ENCODE results near the gene CBX8. TPM values are rescaled to one million over a fixed set of nuclear protein-coding genes. Genes with fewer than 3 reads are reported as not detected.
"Not testable (repeated sequence)": the region's sequence is repeated elsewhere in the genome, so short reads cannot be mapped to it uniquely, and the experiment has no call there.

The CBX8 gene
- total RNA-seq, 2 donors from 2014 or later, result 4.7 to 4.8 TPM

- H3K9me3 ChIP-seq, result no peaks in the 10 kb centered on the region
- DNase-seq (ENCODE audit: low spot score), result no peak
- H3K36me3 ChIP-seq, result no peaks in the 10 kb centered on the region
- H3K27me3 ChIP-seq (replicated peaks; ENCODE audit: insufficient read depth), result peaks cover 5% of the 10 kb centered on the region
- no peak overlapping the region for H3K27ac ChIP-seq
- peaks cover 7% of the 10 kb centered on the region for H3K4me1 ChIP-seq (replicated peaks)
- H3K4me3 ChIP-seq, result no peak overlapping the region
- 78% methylated on average over 8 of the region's 8 CpGs for WGBS
- intact Hi-C loops (cut with DNase I), result no loop called here
- no peak for TF ChIP-seq POLR2A (IDR thresholded peaks at IDR 0.05)
- no peak for TF ChIP-seq POLR2AphosphoS5 (IDR thresholded peaks at IDR 0.05)
- TF ChIP-seq, protein P1, sequence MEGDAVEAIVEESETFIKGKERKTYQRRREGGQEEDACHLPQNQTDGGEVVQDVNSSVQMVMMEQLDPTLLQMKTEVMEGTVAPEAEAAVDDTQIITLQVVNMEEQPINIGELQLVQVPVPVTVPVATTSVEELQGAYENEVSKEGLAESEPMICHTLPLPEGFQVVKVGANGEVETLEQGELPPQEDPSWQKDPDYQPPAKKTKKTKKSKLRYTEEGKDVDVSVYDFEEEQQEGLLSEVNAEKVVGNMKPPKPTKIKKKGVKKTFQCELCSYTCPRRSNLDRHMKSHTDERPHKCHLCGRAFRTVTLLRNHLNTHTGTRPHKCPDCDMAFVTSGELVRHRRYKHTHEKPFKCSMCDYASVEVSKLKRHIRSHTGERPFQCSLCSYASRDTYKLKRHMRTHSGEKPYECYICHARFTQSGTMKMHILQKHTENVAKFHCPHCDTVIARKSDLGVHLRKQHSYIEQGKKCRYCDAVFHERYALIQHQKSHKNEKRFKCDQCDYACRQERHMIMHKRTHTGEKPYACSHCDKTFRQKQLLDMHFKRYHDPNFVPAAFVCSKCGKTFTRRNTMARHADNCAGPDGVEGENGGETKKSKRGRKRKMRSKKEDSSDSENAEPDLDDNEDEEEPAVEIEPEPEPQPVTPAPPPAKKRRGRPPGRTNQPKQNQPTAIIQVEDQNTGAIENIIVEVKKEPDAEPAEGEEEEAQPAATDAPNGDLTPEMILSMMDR (IDR thresholded peaks at IDR 0.05), result no peak
Observed at GRCh38 chr17:79774561-79774975, 22.3 kb downstream of the CBX8 start.

- WGBS, result 61% methylated on average over 9 of the region's 9 CpGs
- DNase-seq (ENCODE audit: low spot score); H3K4me1 ChIP-seq (replicated peaks); H3K9me3 ChIP-seq; H3K27me3 ChIP-seq (replicated peaks; ENCODE audit: insufficient read depth); intact Hi-C loops (cut with DNase I); H3K36me3 ChIP-seq; H3K27ac ChIP-seq; H3K4me3 ChIP-seq: not testable (repeated sequence)
Observed at GRCh38 chr17:79772726-79773125, 24.2 kb downstream of the CBX8 start.

DNA sequence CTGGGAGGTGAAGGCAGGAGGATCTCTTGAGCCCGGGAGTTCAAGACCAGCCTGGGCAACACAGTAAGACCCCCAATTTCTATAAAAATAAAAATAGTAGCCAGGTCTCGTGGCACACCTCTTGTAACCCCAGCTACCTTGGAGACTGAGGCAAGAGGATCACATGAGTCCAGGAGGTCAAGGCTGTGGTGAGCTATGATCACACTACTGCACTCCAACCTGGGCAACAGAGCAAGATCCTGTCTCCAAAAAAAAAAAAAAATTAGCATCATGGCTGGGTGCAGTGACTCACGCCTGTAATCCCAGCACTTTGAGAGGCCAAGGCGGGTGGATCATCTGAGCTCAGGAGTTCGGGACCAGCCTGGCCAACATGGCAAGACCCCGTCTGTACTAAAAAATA lies 25.6 kb downstream of the CBX8 start:
- H3K27me3 ChIP-seq (replicated peaks; ENCODE audit: insufficient read depth), result peaks cover 1% of the 10 kb centered on the region
- 91% methylated on average over 6 of the region's 6 CpGs for WGBS
- TF ChIP-seq POLR2AphosphoS5 (IDR thresholded peaks at IDR 0.05) (no peak), POLR2A (IDR thresholded peaks at IDR 0.05) (no peak)
- TF ChIP-seq, protein P1 (IDR thresholded peaks at IDR 0.05), result no peak

DNA sequence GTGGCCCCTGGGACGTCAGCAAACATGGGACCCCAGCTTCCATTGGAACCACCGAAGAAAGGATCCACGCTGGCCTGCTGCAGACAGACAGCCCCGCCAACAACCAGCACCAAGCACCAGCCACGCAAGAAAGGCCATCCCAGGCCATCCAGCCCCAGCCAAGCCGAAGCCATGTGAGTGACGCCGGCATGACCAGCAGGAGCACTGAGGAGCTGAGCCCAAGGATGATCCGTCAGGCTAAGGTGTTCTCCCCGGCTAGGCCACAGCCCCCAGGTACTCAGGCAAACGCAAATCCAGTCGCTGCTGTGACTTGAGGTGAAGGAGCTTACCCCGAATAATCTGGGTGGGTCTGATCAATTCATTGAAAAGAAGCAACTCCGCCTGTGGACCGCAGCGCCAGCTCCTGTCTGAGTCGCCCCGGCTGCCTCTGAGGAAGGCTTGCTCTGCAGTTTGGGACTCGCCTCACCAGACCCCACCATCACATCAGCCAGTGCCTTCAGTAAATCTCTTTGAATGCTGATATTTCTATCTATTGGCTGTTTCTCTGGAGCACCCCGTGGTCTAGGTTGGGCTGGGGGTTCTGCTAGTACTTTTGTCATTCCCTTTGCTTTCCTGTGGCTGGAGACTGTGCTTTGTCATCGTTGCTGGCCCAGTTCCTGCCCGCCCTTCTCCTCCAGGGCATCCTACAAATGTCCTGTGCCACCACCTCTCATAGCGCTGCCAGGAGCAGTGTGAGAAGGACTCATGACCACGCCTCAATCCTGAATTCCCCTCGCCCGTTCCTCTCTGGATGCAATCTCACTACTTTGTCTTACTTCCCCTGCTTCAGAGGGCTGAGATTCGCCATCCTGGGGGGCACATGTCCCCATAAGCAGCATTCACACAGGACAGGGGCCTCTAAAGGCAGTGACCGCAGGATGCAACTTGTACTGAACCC lies 27.0 kb downstream of the CBX8 start:
- no peak overlapping the region for H3K4me3 ChIP-seq
- 90% methylated on average over 28 of the region's 28 CpGs for WGBS
- intact Hi-C loops (cut with DNase I), result no loop called here
- H3K27ac ChIP-seq, result no peak overlapping the region
- no peaks in the 10 kb centered on the region for H3K36me3 ChIP-seq
- TF ChIP-seq POLR2AphosphoS5 (IDR thresholded peaks at IDR 0.05) (no peak), POLR2A (IDR thresholded peaks at IDR 0.05) (no peak)
- TF ChIP-seq, protein P1 (IDR thresholded peaks at IDR 0.05), result no peak
- H3K27me3 ChIP-seq (replicated peaks; ENCODE audit: insufficient read depth), result no peaks in the 10 kb centered on the region
- DNase-seq (ENCODE audit: low spot score), result no peak
- no peaks in the 10 kb centered on the region for H3K4me1 ChIP-seq (replicated peaks)
- H3K9me3 ChIP-seq, result no peaks in the 10 kb centered on the region

More for the DNA sequence above, 25.6 kb downstream of the CBX8 start:
- DNase-seq (ENCODE audit: low spot score), result no peak
- H3K4me1 ChIP-seq (replicated peaks), result no peaks in the 10 kb centered on the region
- no peaks in the 10 kb centered on the region for H3K36me3 ChIP-seq
- H3K27ac ChIP-seq, result no peak overlapping the region
- H3K4me3 ChIP-seq, result no peak overlapping the region
- intact Hi-C loops (cut with DNase I), result no loop called here
- no peaks in the 10 kb centered on the region for H3K9me3 ChIP-seq

DNA sequence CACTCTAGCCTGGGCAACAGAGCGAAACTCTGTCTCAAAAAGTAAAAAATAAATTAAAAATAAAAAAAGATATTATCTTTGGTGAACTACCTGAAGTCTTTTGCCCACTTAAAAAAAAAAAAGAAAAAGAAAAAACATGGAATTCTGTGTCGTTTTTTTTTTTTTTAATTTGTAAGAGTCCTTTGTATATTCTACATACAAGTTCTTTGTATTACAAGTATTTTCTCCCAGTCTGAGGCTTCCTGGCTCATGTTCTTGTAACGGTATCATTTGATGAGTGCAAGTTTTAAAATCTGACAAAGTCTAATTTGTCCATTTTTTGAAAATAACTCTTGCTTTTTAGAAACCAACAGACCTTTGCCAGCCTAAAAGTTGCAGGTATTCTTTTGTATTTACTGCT lies 31.2 kb downstream of the CBX8 start:
- 75% methylated on average over 3 of the region's 3 CpGs for WGBS
- H3K36me3 ChIP-seq, result no peaks in the 10 kb centered on the region
- TF ChIP-seq POLR2AphosphoS5 (IDR thresholded peaks at IDR 0.05) (no peak), POLR2A (IDR thresholded peaks at IDR 0.05) (no peak)
- TF ChIP-seq, protein P1 (IDR thresholded peaks at IDR 0.05), result no peak
- DNase-seq (ENCODE audit: low spot score), result no peak
- H3K4me3 ChIP-seq, result no peak overlapping the region
- no peaks in the 10 kb centered on the region for H3K4me1 ChIP-seq (replicated peaks)
- H3K9me3 ChIP-seq, result no peaks in the 10 kb centered on the region
- intact Hi-C loops (cut with DNase I), result no loop called here
- no peaks in the 10 kb centered on the region for H3K27me3 ChIP-seq (replicated peaks; ENCODE audit: insufficient read depth)
- H3K27ac ChIP-seq, result no peak overlapping the region

Data from prostate gland (tissue), 2 donors.